AG04449 (cell line): Measurements from ENCODE around the gene HOXB5.

ENCODE experiments used
- CTCF ChIA-PET: fragments of 350-600 bp; formaldehyde crosslinking; extraction: SDS; loops from one replicate; lab custom pipeline; 2021; ENCODE audit warnings: antibody characterized with exemption; lab: Yijun Ruan, JAX
- POLR2A ChIA-PET: fragments of 400-600, 350-600 bp; formaldehyde crosslinking; extraction: SDS; loops from one replicate; lab custom pipeline; 2020; ENCODE audit warnings: antibody characterized with exemption, inconsistent platforms; lab: Yijun Ruan, JAX
- DNase-seq: peaks from one replicate; pipeline ENCODE4 v3.0.0-alpha.2; 2010; ENCODE audit warnings: low read depth, low spot score
- H3K4me3 ChIP-seq: 2 replicates; pipeline ENCODE4 v1.5.1; 2011; ENCODE audit warnings: low read depth, mild to moderate bottlenecking, control low read depth, low read length
- CTCF ChIP-seq: IDR thresholded peaks from one replicate; pipeline ENCODE4 v1.5.1; 2011; ENCODE audit warnings: mild to moderate bottlenecking, moderate library complexity, low read length, control low read depth, inconsistent platforms; ENCODE audit not compliant: insufficient read depth; ENCODE audit errors: missing control alignments

Gene HOXB5

GRCh38 chr17:48639982-48640857 is 46.6 kb upstream of the HOXB5 start:
- no peak overlapping the region for H3K4me3 ChIP-seq
- no peak for DNase-seq
- no peak for TF ChIP-seq CTCF
- POLR2A ChIA-PET, result no interaction called here
- CTCF ChIA-PET, result interaction anchor here (0.9 to 1.4 kb wide), 5 partner anchors 9 to 378 kb away, joined by 3 to 4 read pairs (median 3); partner anchors contain the start of gene HOXB9

- POLR2A ChIA-PET, result no interaction called here
- no peak for DNase-seq
- CTCF ChIA-PET, result interaction anchor here (1.4 kb wide), 1 partner anchor 13 kb away, joined by 3 read pairs; the partner anchor contains the start of gene HOXB9
- TF ChIP-seq CTCF, result no peak
- no peak overlapping the region for H3K4me3 ChIP-seq
Measured at GRCh38 chr17:48639136-48639535, 45.6 kb upstream of the HOXB5 start.

GRCh38 chr17:48637323-48638260 is 44.0 kb upstream of the HOXB5 start:
- POLR2A ChIA-PET, result no interaction called here
- peak; percentile 63 for DNase-seq
- TF ChIP-seq CTCF, result no peak
- no peak overlapping the region for H3K4me3 ChIP-seq
- CTCF ChIA-PET, result interaction anchor here (0.7 to 2.8 kb wide), 15 partner anchors 9 to 380 kb away, joined by 3 to 16 read pairs (median 6); partner anchors contain the start of genes HOXB5 and PRAC2

GRCh38 chr17:48636177-48637018 is 42.8 kb upstream of the HOXB5 start:
- ChIA-PET CTCF (interaction anchor here (0.6 to 2.8 kb wide), 26 partner anchors 8 to 654 kb away, joined by 3 to 22 read pairs (median 5); partner anchors contain the start of genes HOXB5, HOXB9 and PRAC2), POLR2A (no interaction called here)
- TF ChIP-seq CTCF, result peak; percentile 81
- no peak overlapping the region for H3K4me3 ChIP-seq
- DNase-seq, result no peak

GRCh38 chr17:48634493-48635208 is 41.1 kb upstream of the HOXB5 start:
- no peak overlapping the region for H3K4me3 ChIP-seq
- no peak for TF ChIP-seq CTCF
- CTCF ChIA-PET, result interaction anchor here (0.9 to 2.8 kb wide), 4 partner anchors 9 to 244 kb away, joined by 3 to 22 read pairs (median 12); partner anchors contain the start of gene HOXB9
- no peak for DNase-seq
- POLR2A ChIA-PET, result no interaction called here
